Right renal cortex interstitium (tissue), 3 donors: ENCODE measurements around the gene IGSF8. TPM values are rescaled to one million over a fixed set of nuclear protein-coding genes. Genes with fewer than 3 reads are reported as not detected.

Experiments used
- DNase-seq, 3 donors: peaks; one replicate each; pipeline ENCODE4 v3.0.0-alpha.2; 2013; ENCODE audit warnings: low read depth in 3 of 3, low spot score in 2 of 3
- polyA plus RNA-seq, 3 donors: library from polyadenylated mRNA; unstranded; fragments of 120-200 nt; gene quantifications; one replicate each; pipeline ENCODE4 v1.2.1, GENCODE V29; 2013; ENCODE audit not compliant: insufficient read length in 3 of 3

IGSF8 gene
- polyA plus RNA-seq, 3 donors, result 24.8 to 33.0 (median 29.2) TPM

GRCh38 chr1:160107512-160107911 is 9.1 kb upstream of the IGSF8 start:
- no peak for DNase-seq

- DNase-seq, result no peak
These were observed 6.7 kb upstream of the IGSF8 start for GRCh38 chr1:160105155-160105554.

- no peak for DNase-seq
These were observed 6.1 kb upstream of the IGSF8 start for GRCh38 chr1:160104486-160104885.

GRCh38 chr1:160103658-160104408 is 5.4 kb upstream of the IGSF8 start:
- DNase-seq, result no peak

- DNase-seq, result no peak
These were observed 3.5 kb upstream of the IGSF8 start for GRCh38 chr1:160101717-160102522.

- peak in 1 of 3 donors; percentile 69 for DNase-seq
These were observed 2.8 kb upstream of the IGSF8 start for GRCh38 chr1:160101037-160101716.

GRCh38 chr1:160099716-160100375 is 1.4 kb upstream of the IGSF8 start:
- no peak for DNase-seq

- DNase-seq, result peak; percentile 82 to 89 (median 86)
These were observed 588 bp upstream of the IGSF8 start for GRCh38 chr1:160098852-160099561.

- DNase-seq, result no peak
These were observed 1.1 kb downstream of the IGSF8 start for GRCh38 chr1:160097151-160097910.

- no peak for DNase-seq
These were observed 1.9 kb downstream of the IGSF8 start for GRCh38 chr1:160096274-160097116.

- no peak for DNase-seq
These were observed 2.9 kb downstream of the IGSF8 start for GRCh38 chr1:160095382-160096105.

GRCh38 chr1:160094806-160095205 is 3.6 kb downstream of the IGSF8 start:
- no peak for DNase-seq

- no peak for DNase-seq
These were observed 4.2 kb downstream of the IGSF8 start for GRCh38 chr1:160094291-160094625.

GRCh38 chr1:160093624-160094290 is 4.7 kb downstream of the IGSF8 start:
- no peak for DNase-seq

GRCh38 chr1:160093069-160093395 is 5.4 kb downstream of the IGSF8 start:
- no peak for DNase-seq

GRCh38 chr1:160092366-160093068 is 5.9 kb downstream of the IGSF8 start:
- DNase-seq, result no peak

- DNase-seq, result no peak
These were observed 6.7 kb downstream of the IGSF8 start for GRCh38 chr1:160091666-160092223.
